Measurements from ENCODE around the gene TMEM186. TPM values are rescaled to one million over a fixed set of nuclear protein-coding genes. Genes with fewer than 3 reads are reported as not detected.

The TMEM186 gene
- total RNA-seq, 1 donor from 2014 or later: 9.6 TPM

GRCh38 chr16:8782673-8783072 lies 14.8 kb downstream of the TMEM186 start:
- Histone ChIP-seq H2AFZ (ENCODE audit: low read depth, low read length) (no peak overlapping the region), H3K27me3 (ENCODE audit: insufficient read depth, low read length) (no peaks in the 10 kb centered on the region), H4K20me1 (ENCODE audit: insufficient read depth, low read length) (no peaks in the 10 kb centered on the region), H3K9me3 (ENCODE audit: insufficient read depth, low read depth, low read length) (no peaks in the 10 kb centered on the region), H3K4me2 (ENCODE audit: low read length) (no peak overlapping the region), H3K4me1 (ENCODE audit: insufficient read depth, low read length) (no peaks in the 10 kb centered on the region), H3K9ac (ENCODE audit: low read length) (no peak overlapping the region), H3K4me3 (ENCODE audit: insufficient read depth, low read depth, low read length) (no peak overlapping the region), H3K36me3 (ENCODE audit: insufficient read depth, low read length) (no peaks in the 10 kb centered on the region), H3K79me2 (ENCODE audit: insufficient read depth, low read length) (no peaks in the 10 kb centered on the region), H3K27ac (ENCODE audit: low read depth, low read length) (no peak overlapping the region)
- H3K27ac Mint-ChIP-seq (ENCODE audit: unreplicated experiment): no peak overlapping the region
- peaks cover 3% of the 10 kb centered on the region for H3K27me3 Mint-ChIP-seq (ENCODE audit: low read depth, unreplicated experiment)
- no peak for TF ChIP-seq EZH2 (IDR thresholded peaks at IDR 0.05; ENCODE audit: insufficient read depth, low read length)
- no peak for TF ChIP-seq CTCF (IDR thresholded peaks at IDR 0.05; ENCODE audit: insufficient read depth, low read depth, low read length)
- H3K4me3 Mint-ChIP-seq (ENCODE audit: unreplicated experiment): no peak overlapping the region
- peaks cover 2% of the 10 kb centered on the region for H3K4me1 Mint-ChIP-seq (ENCODE audit: low read depth, unreplicated experiment)
- DNase-seq (ENCODE audit: low read depth) (no peak), FAIRE-seq (no peak)
- peaks cover 1% of the 10 kb centered on the region for H3K9me3 Mint-ChIP-seq (ENCODE audit: unreplicated experiment)
- peaks cover 18% of the 10 kb centered on the region for H3K36me3 Mint-ChIP-seq (ENCODE audit: low read depth, unreplicated experiment)

- Histone ChIP-seq H3K4me1 (ENCODE audit: insufficient read depth, low read length) (no peaks in the 10 kb centered on the region), H4K20me1 (ENCODE audit: insufficient read depth, low read length) (no peaks in the 10 kb centered on the region), H3K27ac (ENCODE audit: low read depth, low read length) (no peak overlapping the region), H3K27me3 (ENCODE audit: insufficient read depth, low read length) (no peaks in the 10 kb centered on the region), H3K4me3 (ENCODE audit: insufficient read depth, low read depth, low read length) (no peak overlapping the region), H3K79me2 (ENCODE audit: insufficient read depth, low read length) (no peaks in the 10 kb centered on the region), H3K4me2 (ENCODE audit: low read length) (no peak overlapping the region), H2AFZ (ENCODE audit: low read depth, low read length) (no peak overlapping the region), H3K9ac (ENCODE audit: low read length) (no peak overlapping the region), H3K36me3 (ENCODE audit: insufficient read depth, low read length) (no peaks in the 10 kb centered on the region), H3K9me3 (ENCODE audit: insufficient read depth, low read depth, low read length) (no peaks in the 10 kb centered on the region)
- H3K27ac Mint-ChIP-seq (ENCODE audit: unreplicated experiment): no peak overlapping the region
- no peak overlapping the region for H3K4me3 Mint-ChIP-seq (ENCODE audit: unreplicated experiment)
- H3K27me3 Mint-ChIP-seq (ENCODE audit: low read depth, unreplicated experiment): peaks cover 3% of the 10 kb centered on the region
- FAIRE-seq (no peak), DNase-seq (ENCODE audit: low read depth) (no peak)
- TF ChIP-seq EZH2 (IDR thresholded peaks at IDR 0.05; ENCODE audit: insufficient read depth, low read length): no peak
- TF ChIP-seq CTCF (IDR thresholded peaks at IDR 0.05; ENCODE audit: insufficient read depth, low read depth, low read length): no peak
- peaks cover 26% of the 10 kb centered on the region for H3K36me3 Mint-ChIP-seq (ENCODE audit: low read depth, unreplicated experiment)
- H3K9me3 Mint-ChIP-seq (ENCODE audit: unreplicated experiment): peaks cover 1% of the 10 kb centered on the region
- peaks cover 2% of the 10 kb centered on the region for H3K4me1 Mint-ChIP-seq (ENCODE audit: low read depth, unreplicated experiment)
Measured at GRCh38 chr16:8781797-8782196, 15.6 kb downstream of the TMEM186 start.

GRCh38 chr16:8777217-8777616 lies 20.2 kb downstream of the TMEM186 start:
- no peak overlapping the region for H3K27ac Mint-ChIP-seq (ENCODE audit: unreplicated experiment)
- H3K4me1 Mint-ChIP-seq (ENCODE audit: low read depth, unreplicated experiment): no peaks in the 10 kb centered on the region
- DNase-seq (ENCODE audit: low read depth): no peak
- H3K4me2 ChIP-seq (ENCODE audit: low read length): no peak overlapping the region
- no peaks in the 10 kb centered on the region for H3K36me3 ChIP-seq (ENCODE audit: insufficient read depth, low read length)
- H3K4me3 Mint-ChIP-seq (ENCODE audit: unreplicated experiment): no peak overlapping the region
- H3K4me1 ChIP-seq (ENCODE audit: insufficient read depth, low read length): no peaks in the 10 kb centered on the region
- no peak overlapping the region for H3K4me3 ChIP-seq (ENCODE audit: insufficient read depth, low read depth, low read length)
- no peak for FAIRE-seq
- H3K36me3 Mint-ChIP-seq (ENCODE audit: low read depth, unreplicated experiment): peaks cover 39% of the 10 kb centered on the region
- H3K9me3 Mint-ChIP-seq (ENCODE audit: unreplicated experiment): peaks cover 1% of the 10 kb centered on the region
- no peaks in the 10 kb centered on the region for H3K9me3 ChIP-seq (ENCODE audit: insufficient read depth, low read depth, low read length)
- H4K20me1 ChIP-seq (ENCODE audit: insufficient read depth, low read length): no peaks in the 10 kb centered on the region
- no peak overlapping the region for H2AFZ ChIP-seq (ENCODE audit: low read depth, low read length)
- H3K79me2 ChIP-seq (ENCODE audit: insufficient read depth, low read length): no peaks in the 10 kb centered on the region
- H3K27me3 ChIP-seq (ENCODE audit: insufficient read depth, low read length): no peaks in the 10 kb centered on the region
- peaks cover 2% of the 10 kb centered on the region for H3K27me3 Mint-ChIP-seq (ENCODE audit: low read depth, unreplicated experiment)
- no peak overlapping the region for H3K27ac ChIP-seq (ENCODE audit: low read depth, low read length)
- TF ChIP-seq CTCF (IDR thresholded peaks at IDR 0.05; ENCODE audit: insufficient read depth, low read depth, low read length): no peak
- TF ChIP-seq EZH2 (IDR thresholded peaks at IDR 0.05; ENCODE audit: insufficient read depth, low read length): no peak
- no peak overlapping the region for H3K9ac ChIP-seq (ENCODE audit: low read length)
